H9 (cell line): ENCODE data around the gene TBXAS1. TPM values are rescaled to one million over a fixed set of nuclear protein-coding genes. Genes with fewer than 3 reads are reported as not detected.

ENCODE experiments used
- DNase-seq: peaks from one replicate; pipeline ENCODE4 v3.0.0-alpha.2; 2017
- H2AFZ ChIP-seq: one replicate; pipeline ENCODE4 v1.6.1; 2013; ENCODE audit warnings: mild to moderate bottlenecking, low read length, control low read depth, moderate library complexity
- H2AK5ac ChIP-seq: 2 replicates; pipeline ENCODE4 v1.6.1; 2013; ENCODE audit warnings: low read length, control low read depth, mixed read lengths; ENCODE audit not compliant: insufficient read length
- H2BK120ac ChIP-seq: one replicate; pipeline ENCODE4 v1.6.1; 2013; ENCODE audit warnings: low read depth, mild to moderate bottlenecking, low read length, control low read depth, inconsistent platforms; ENCODE audit not compliant: poor library complexity, severe bottlenecking
- H2BK12ac ChIP-seq: 2 replicates; pipeline ENCODE4 v1.6.1; 2013; ENCODE audit warnings: low read length, control low read depth, mixed read lengths, low read depth; ENCODE audit not compliant: insufficient read length
- H2BK15ac ChIP-seq: 2 replicates; pipeline ENCODE4 v1.6.1; 2013; ENCODE audit warnings: low read depth, low read length, control low read depth
- H2BK20ac ChIP-seq: one replicate; pipeline ENCODE4 v1.6.1; 2013; ENCODE audit warnings: low read depth, mild to moderate bottlenecking, low read length, control low read depth, inconsistent platforms; ENCODE audit not compliant: poor library complexity, severe bottlenecking
- H2BK5ac ChIP-seq: 2 replicates; pipeline ENCODE4 v1.6.1; 2013; ENCODE audit warnings: low read length, control low read depth, mixed read lengths; ENCODE audit not compliant: insufficient read length
- H3K14ac ChIP-seq: 2 replicates; pipeline ENCODE4 v1.6.1; 2013; ENCODE audit warnings: low read length, control low read depth; ENCODE audit not compliant: insufficient read depth
- H3K18ac ChIP-seq: 2 replicates; pipeline ENCODE4 v1.6.1; 2013; ENCODE audit warnings: low read depth, mild to moderate bottlenecking, mixed read lengths, low read length, control low read depth; ENCODE audit not compliant: insufficient read length
- H3K23ac ChIP-seq: 2 replicates; pipeline ENCODE4 v1.6.1; 2013; ENCODE audit warnings: low read length, control low read depth, mixed read lengths, low read depth; ENCODE audit not compliant: insufficient read length
- H3K23me2 ChIP-seq: 2 replicates; pipeline ENCODE4 v1.6.1; 2013; ENCODE audit warnings: low read depth, mild to moderate bottlenecking, mixed read lengths, low read length, control low read depth; ENCODE audit not compliant: insufficient read length, poor library complexity, severe bottlenecking
- H3K27ac ChIP-seq: 2 replicates; pipeline ENCODE4 v1.5.1; 2013; ENCODE audit warnings: low read length, control low read depth, mixed read lengths, low read depth; ENCODE audit not compliant: insufficient read length
- H3K27me3 ChIP-seq: 2 replicates; pipeline ENCODE4 v1.6.1; 2013; ENCODE audit warnings: low read length, control low read depth, inconsistent platforms; ENCODE audit not compliant: insufficient read depth
- H3K4ac ChIP-seq: 2 replicates; pipeline ENCODE4 v1.6.1; 2013; ENCODE audit warnings: low read depth, mild to moderate bottlenecking, control low read depth, inconsistent platforms, low read length, moderate library complexity
- H3K4me1 ChIP-seq: 2 replicates; pipeline ENCODE4 v1.6.1; 2013; ENCODE audit warnings: low read length, control low read depth, inconsistent platforms; ENCODE audit not compliant: insufficient read depth
- H3K4me2 ChIP-seq: 2 replicates; pipeline ENCODE4 v1.6.1; 2013; ENCODE audit warnings: low read length, control low read depth, mixed read lengths; ENCODE audit not compliant: insufficient read length, insufficient read depth
- H3K56ac ChIP-seq: 2 replicates; pipeline ENCODE4 v1.6.1; 2013; ENCODE audit warnings: low read depth, mild to moderate bottlenecking, mixed read lengths, low read length, control low read depth; ENCODE audit not compliant: insufficient read length
- H3K79me1 ChIP-seq: 2 replicates; pipeline ENCODE4 v1.6.1; 2013; ENCODE audit warnings: low read depth, mild to moderate bottlenecking, moderate library complexity, low read length, control low read depth, inconsistent platforms; ENCODE audit not compliant: insufficient read depth, poor library complexity, severe bottlenecking
- H3K79me2 ChIP-seq: 2 replicates; pipeline ENCODE4 v1.6.1; 2013; ENCODE audit warnings: low read length, control low read depth, inconsistent platforms; ENCODE audit not compliant: insufficient read depth
- H3K9ac ChIP-seq: 2 replicates; pipeline ENCODE4 v1.6.1; 2013; ENCODE audit warnings: low read length, control low read depth, mixed read lengths; ENCODE audit not compliant: insufficient read length; ENCODE audit errors: extremely low read depth
- H3K9me3 ChIP-seq: one replicate; pipeline ENCODE4 v1.6.1; 2013; ENCODE audit warnings: low read depth, low read length, inconsistent platforms; ENCODE audit not compliant: control insufficient read depth
- H3T11ph ChIP-seq: one replicate; pipeline ENCODE4 v1.6.1; 2013; ENCODE audit warnings: mild to moderate bottlenecking, low read length, control low read depth, inconsistent platforms
- H4K20me1 ChIP-seq: one replicate; pipeline ENCODE4 v1.6.1; 2013; ENCODE audit not compliant: control insufficient read depth, insufficient read length, insufficient read depth
- H4K5ac ChIP-seq: 2 replicates; pipeline ENCODE4 v1.6.1; 2013; ENCODE audit warnings: low read depth, mild to moderate bottlenecking, mixed read lengths, low read length, control low read depth; ENCODE audit not compliant: insufficient read length
- H4K8ac ChIP-seq: replicated peaks from 2 replicates; pipeline ENCODE4 v1.6.1; 2013; ENCODE audit warnings: low read length, control low read depth, mixed read lengths, low read depth; ENCODE audit not compliant: insufficient read length
- H4K91ac ChIP-seq: 2 replicates; pipeline ENCODE4 v1.6.1; 2013; ENCODE audit warnings: low read depth, mild to moderate bottlenecking, moderate library complexity, mixed read lengths, low read length, control low read depth; ENCODE audit not compliant: insufficient read length
- H3K27ac Mint-ChIP-seq, 3 experiments: 2 replicates in 2 of 3; 3 replicates in 1 of 3; pipeline ENCODE4 v1.8.0; 2020 to 2021; ENCODE audit warnings: mixed read lengths in 3 of 3, mild to moderate bottlenecking in 1 of 3, moderate library complexity in 1 of 3
- H3K27me3 Mint-ChIP-seq: 2 replicates; pipeline ENCODE4 v1.8.0; 2021; ENCODE audit warnings: low read depth, mild to moderate bottlenecking, moderate library complexity, mixed read lengths
- H3K36me3 Mint-ChIP-seq, 3 experiments: 2 replicates in 2 of 3; 3 replicates in 1 of 3; pipeline ENCODE4 v1.8.0; 2020 to 2021; ENCODE audit warnings: low read depth in 3 of 3, mixed read lengths in 3 of 3; ENCODE audit not compliant: insufficient read depth in 1 of 3
- H3K4me1 Mint-ChIP-seq, 2 experiments: 2 replicates each; pipeline ENCODE4 v1.8.0; 2020; ENCODE audit warnings: mixed read lengths in 2 of 2
- H3K4me3 Mint-ChIP-seq, 2 experiments: 2 replicates in 1 of 2; 3 replicates in 1 of 2; pipeline ENCODE4 v1.8.0; 2020 to 2021; ENCODE audit warnings: mild to moderate bottlenecking in 2 of 2, mixed read lengths in 2 of 2, moderate library complexity in 1 of 2
- H3K9me3 Mint-ChIP-seq, 2 experiments: 2 replicates in 1 of 2; 3 replicates in 1 of 2; pipeline ENCODE4 v1.8.0; 2020; ENCODE audit warnings: mild to moderate bottlenecking in 2 of 2, mixed read lengths in 2 of 2, moderate library complexity in 1 of 2
- WGBS: extraction: QIAGEN DNeasy Blood & Tissue Kit; methylation state at CpG from one replicate; pipeline ENCODE4 v1.1.7; 2013; ENCODE audit warnings: missing lambda C conversion rate, low lambda C conversion rate, mixed read lengths; ENCODE audit not compliant: insufficient read length; ENCODE audit errors: extremely low coverage; 5-methylcytosine and 5-hydroxymethylcytosine counted together
- total RNA-seq: library from RNA; stranded (reverse); gene quantifications from 2 replicates; pipeline ENCODE4 v1.2.1, GENCODE V29; 2021
- TF ChIP-seq, protein P1 (sequence below): fragments of 200-600 bp; sonication (generic); conservative IDR thresholded peaks from 3 replicates; pipeline ENCODE4 v1.8.0; 2021; ENCODE audit warnings: antibody characterized with exemption, mild to moderate bottlenecking

Gene TBXAS1
- total RNA-seq, 1 experiment from 2014 or later = 0.39 TPM

DNA sequence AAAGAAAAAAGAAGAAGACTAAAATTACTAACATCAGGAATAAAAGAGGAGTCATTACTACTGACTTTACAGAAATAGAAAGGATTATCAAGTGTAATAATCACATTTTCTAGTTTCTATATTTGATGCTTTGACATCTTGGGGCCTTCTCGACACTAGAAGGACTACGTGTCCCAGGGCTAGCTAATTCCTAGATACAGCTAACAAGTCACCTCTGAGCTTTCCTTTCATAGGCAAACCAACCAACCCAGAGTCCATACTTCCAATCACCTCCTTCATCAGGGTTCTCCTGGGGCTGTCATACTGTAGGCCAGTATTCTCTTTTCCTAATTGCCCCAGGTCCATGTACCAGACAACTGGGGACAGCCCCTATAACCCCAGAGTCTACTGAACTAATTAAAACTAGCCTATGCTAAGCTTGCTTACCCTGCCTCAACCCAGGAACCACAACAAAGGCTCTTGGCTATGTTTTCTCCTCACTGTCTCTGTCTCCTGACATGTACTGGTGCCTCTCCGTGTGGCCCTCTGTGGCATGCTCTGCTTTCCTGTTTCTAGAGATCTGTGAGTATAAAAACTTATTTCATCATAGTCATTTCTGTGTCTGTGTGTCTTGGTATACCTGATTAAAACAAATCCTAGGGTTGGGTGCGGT, 240.4 kb downstream of the TBXAS1 start:
- no peak overlapping the region for H3K14ac ChIP-seq
- Mint-ChIP-seq H3K27me3 (peaks cover 6% of the 10 kb centered on the region), H3K9me3 (peaks cover 16 to 17% of the 10 kb centered on the region in 2 experiments), H3K36me3 (peaks cover 2 to 21% (median 7%) of the 10 kb centered on the region in 3 experiments; a peak in 5 of 7 replicates), H3K4me3 (no peak overlapping the region), H3K4me1 (0 out of 4 replicates have a peak, but pooled peaks cover 0 to 3% of the 10 kb centered on the region in 2 experiments), H3K27ac (no peak overlapping the region)
- TF ChIP-seq, protein P1, sequence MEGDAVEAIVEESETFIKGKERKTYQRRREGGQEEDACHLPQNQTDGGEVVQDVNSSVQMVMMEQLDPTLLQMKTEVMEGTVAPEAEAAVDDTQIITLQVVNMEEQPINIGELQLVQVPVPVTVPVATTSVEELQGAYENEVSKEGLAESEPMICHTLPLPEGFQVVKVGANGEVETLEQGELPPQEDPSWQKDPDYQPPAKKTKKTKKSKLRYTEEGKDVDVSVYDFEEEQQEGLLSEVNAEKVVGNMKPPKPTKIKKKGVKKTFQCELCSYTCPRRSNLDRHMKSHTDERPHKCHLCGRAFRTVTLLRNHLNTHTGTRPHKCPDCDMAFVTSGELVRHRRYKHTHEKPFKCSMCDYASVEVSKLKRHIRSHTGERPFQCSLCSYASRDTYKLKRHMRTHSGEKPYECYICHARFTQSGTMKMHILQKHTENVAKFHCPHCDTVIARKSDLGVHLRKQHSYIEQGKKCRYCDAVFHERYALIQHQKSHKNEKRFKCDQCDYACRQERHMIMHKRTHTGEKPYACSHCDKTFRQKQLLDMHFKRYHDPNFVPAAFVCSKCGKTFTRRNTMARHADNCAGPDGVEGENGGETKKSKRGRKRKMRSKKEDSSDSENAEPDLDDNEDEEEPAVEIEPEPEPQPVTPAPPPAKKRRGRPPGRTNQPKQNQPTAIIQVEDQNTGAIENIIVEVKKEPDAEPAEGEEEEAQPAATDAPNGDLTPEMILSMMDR = no peak
- no peak overlapping the region for H4K8ac ChIP-seq
- H3K18ac ChIP-seq = no peak overlapping the region
- no peak overlapping the region for H2BK12ac ChIP-seq
- no peaks in the 10 kb centered on the region for H3K27me3 ChIP-seq
- no CpG with 5 or more reads among the region's 4 CpGs for WGBS
- H4K5ac ChIP-seq = no peak overlapping the region
- no peaks in the 10 kb centered on the region for H3K4me1 ChIP-seq
- no peak overlapping the region for H2BK120ac ChIP-seq
- no peak overlapping the region for H3K9ac ChIP-seq
- H3K23me2 ChIP-seq = no peaks in the 10 kb centered on the region
- no peaks in the 10 kb centered on the region for H3K9me3 ChIP-seq
- H2BK20ac ChIP-seq = no peak overlapping the region
- H2BK15ac ChIP-seq = no peak overlapping the region
- no peak overlapping the region for H2AK5ac ChIP-seq
- no peaks in the 10 kb centered on the region for H3K79me1 ChIP-seq
- H3K4me2 ChIP-seq = no peak overlapping the region
- H3K4ac ChIP-seq = no peak overlapping the region
- H2BK5ac ChIP-seq = no peak overlapping the region
- H4K20me1 ChIP-seq = no peaks in the 10 kb centered on the region
- no peak overlapping the region for H3T11ph ChIP-seq
- H3K56ac ChIP-seq = no peak overlapping the region
- H3K79me2 ChIP-seq = no peaks in the 10 kb centered on the region
- H4K91ac ChIP-seq = no peak overlapping the region
- H2AFZ ChIP-seq = no peak overlapping the region
- H3K23ac ChIP-seq = no peak overlapping the region
- no peak overlapping the region for H3K27ac ChIP-seq
- no peak for DNase-seq

Other genes starting within 250 kb of the TBXAS1 start
- 19.0 and 21.9 TPM in 2 replicates for gene HIPK2, start 51.3 kb upstream of the TBXAS1 start, total RNA-seq
- gene PARP12, start 233.7 kb downstream of the TBXAS1 start, total RNA-seq = 11.1 and 11.8 TPM in 2 replicates